Measurements from ENCODE around the gene ACOT7.

DNA sequence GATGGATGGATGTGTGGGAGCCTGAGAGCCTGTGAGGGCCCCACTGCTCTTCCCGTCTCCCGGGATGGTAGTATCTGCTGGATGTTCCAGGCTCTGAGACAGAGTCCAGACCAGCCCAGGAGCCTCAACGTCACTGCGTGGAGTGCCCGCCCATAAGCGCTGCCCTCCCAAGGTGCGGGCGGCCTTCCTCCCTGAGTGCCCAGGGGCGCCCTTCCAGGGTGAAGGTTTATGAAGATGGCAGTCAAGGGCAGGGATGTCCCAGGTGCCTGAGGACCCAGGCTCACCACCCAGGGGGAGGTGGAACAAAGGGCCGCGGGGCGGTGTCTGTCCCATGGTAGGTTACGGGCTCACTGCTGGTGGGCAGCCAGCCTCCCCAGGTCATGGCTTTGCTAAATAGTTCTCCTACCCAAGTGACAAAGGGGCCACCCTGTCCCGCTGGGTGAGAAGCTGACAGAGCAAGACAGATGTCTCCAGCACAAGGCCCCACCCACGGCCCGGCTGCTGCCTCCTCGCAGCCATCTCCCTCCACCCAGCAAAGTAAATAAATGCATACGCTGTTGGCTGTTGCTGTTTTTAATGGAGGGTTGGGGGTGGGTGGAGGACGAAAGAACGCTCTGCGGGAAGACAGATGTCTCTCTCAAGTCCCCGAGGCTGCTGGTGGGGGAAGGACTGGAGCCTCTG is 123.7 kb downstream of the ACOT7 start:
- TF ChIP-seq, protein P1, sequence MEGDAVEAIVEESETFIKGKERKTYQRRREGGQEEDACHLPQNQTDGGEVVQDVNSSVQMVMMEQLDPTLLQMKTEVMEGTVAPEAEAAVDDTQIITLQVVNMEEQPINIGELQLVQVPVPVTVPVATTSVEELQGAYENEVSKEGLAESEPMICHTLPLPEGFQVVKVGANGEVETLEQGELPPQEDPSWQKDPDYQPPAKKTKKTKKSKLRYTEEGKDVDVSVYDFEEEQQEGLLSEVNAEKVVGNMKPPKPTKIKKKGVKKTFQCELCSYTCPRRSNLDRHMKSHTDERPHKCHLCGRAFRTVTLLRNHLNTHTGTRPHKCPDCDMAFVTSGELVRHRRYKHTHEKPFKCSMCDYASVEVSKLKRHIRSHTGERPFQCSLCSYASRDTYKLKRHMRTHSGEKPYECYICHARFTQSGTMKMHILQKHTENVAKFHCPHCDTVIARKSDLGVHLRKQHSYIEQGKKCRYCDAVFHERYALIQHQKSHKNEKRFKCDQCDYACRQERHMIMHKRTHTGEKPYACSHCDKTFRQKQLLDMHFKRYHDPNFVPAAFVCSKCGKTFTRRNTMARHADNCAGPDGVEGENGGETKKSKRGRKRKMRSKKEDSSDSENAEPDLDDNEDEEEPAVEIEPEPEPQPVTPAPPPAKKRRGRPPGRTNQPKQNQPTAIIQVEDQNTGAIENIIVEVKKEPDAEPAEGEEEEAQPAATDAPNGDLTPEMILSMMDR (IDR thresholded peaks at IDR 0.05), result no peak
- TF ChIP-seq POLR2A (IDR thresholded peaks at IDR 0.05), result no peak

All from esophagus squamous epithelium (tissue), 4 donors.